ENCODE results near the gene ZFAND3. TPM values are rescaled to one million over a fixed set of nuclear protein-coding genes. Genes with fewer than 3 reads are reported as not detected.
A peak's percentile ranks its signal among the peaks of the same experiment; 100 is the strongest.

Gene ZFAND3
- polyA plus RNA-seq, 3 donors, result 11.5 to 21.1 (median 11.7) TPM

DNA sequence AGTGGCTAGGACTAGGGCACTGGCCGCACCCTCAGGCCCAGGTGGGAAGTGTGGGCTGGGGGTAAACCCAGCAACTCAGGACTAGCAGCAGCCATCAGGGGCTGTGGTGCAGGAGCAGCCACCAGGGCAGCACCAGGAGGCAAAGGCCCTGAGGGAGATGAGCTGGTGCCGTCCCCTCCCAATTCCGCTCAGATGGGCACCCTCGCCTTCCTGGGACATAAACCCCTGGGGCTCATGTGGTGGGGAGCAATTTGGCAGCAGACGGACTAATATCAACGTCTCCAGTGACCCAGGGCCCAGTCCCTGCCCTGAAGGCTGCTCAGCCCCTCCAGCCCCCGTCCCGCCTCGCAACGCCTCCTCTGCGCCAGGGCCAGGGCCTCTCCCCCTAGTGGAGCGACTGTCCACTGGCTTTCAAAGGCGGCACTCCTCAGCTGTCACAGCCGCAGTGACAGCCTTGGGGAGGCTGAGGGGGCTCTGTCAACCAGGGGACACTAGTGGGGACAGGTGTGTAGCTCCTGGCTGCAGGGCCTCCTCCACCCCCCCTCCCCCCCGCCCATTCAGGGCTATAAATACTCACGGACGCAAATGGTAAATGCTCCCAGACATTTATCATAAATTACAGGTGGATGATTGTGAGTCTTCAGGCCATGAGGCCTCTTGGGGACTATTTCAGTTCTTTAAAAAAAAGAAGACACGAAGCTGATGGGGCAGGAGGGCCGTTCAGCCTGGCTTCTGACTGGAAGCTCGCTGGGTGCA is 349.9 kb downstream of the ZFAND3 start:
- H3K4me3 ChIP-seq (replicated peaks in 1 of 3; ENCODE audit: low read depth in 2 of 3, low read length in 3 of 3), result no peak overlapping the region
- no peaks in the 10 kb centered on the region for H3K9me3 Mint-ChIP-seq
- no peak overlapping the region for H3K4me2 ChIP-seq (replicated peaks; ENCODE audit: extremely low read depth, low read length, poor library complexity, severe bottlenecking)
- H3K9ac ChIP-seq (ENCODE audit: insufficient read depth, low read length, poor library complexity, severe bottlenecking), result no peak overlapping the region
- no peaks in the 10 kb centered on the region for H3K9me3 ChIP-seq (replicated peaks in 1 of 2; ENCODE audit: control insufficient read depth in 1 of 2, insufficient read depth in 1 of 2, low read length in 2 of 2)
- no peaks in the 10 kb centered on the region for H3K4me1 ChIP-seq (ENCODE audit: control insufficient read depth in 1 of 2, insufficient read depth in 2 of 2, low read length in 2 of 2)
- H3K36me3 ChIP-seq (replicated peaks in 1 of 2; ENCODE audit: control insufficient read depth in 1 of 2, insufficient read depth in 2 of 2, low read length in 2 of 2), result no peaks in the 10 kb centered on the region
- no peak for TF ChIP-seq CTCF (IDR thresholded peaks at IDR 0.05)
- H3K4me3 Mint-ChIP-seq, result no peak overlapping the region
- peaks cover 0 to 4% (median 0%) of the 10 kb centered on the region in 3 donors for H3K27me3 Mint-ChIP-seq (ENCODE audit: low read depth in 3 of 3)
- H3K4me1 Mint-ChIP-seq, result no peaks in the 10 kb centered on the region
- WGBS (ENCODE audit: insufficient coverage), result 92% methylated on average over 12 of the region's 20 CpGs
- DNase-seq, result no peak
- peak overlapping the region in 1 of 7 donors; percentile 1 for H3K27ac Mint-ChIP-seq
- no peak overlapping the region for H3K27ac ChIP-seq (ENCODE audit: low read depth in 1 of 2, low read length in 2 of 2)
- no peaks in the 10 kb centered on the region for H4K20me1 ChIP-seq (ENCODE audit: insufficient read depth, low read length)
- intact Hi-C loops (cut with micrococcal nuclease), result no loop called here
- H3K36me3 Mint-ChIP-seq, result peaks cover 11 to 13% of the 10 kb centered on the region in 2 donors
- no peak overlapping the region for H2AFZ ChIP-seq (ENCODE audit: insufficient read depth, low read depth, low read length, poor library complexity, severe bottlenecking)
- H3K79me2 ChIP-seq (ENCODE audit: insufficient read depth, low read length), result no peaks in the 10 kb centered on the region
- H3K27me3 ChIP-seq (ENCODE audit: control insufficient read depth in 2 of 2, insufficient read depth in 2 of 2, low read length in 2 of 2), result no peaks in the 10 kb centered on the region

DNA sequence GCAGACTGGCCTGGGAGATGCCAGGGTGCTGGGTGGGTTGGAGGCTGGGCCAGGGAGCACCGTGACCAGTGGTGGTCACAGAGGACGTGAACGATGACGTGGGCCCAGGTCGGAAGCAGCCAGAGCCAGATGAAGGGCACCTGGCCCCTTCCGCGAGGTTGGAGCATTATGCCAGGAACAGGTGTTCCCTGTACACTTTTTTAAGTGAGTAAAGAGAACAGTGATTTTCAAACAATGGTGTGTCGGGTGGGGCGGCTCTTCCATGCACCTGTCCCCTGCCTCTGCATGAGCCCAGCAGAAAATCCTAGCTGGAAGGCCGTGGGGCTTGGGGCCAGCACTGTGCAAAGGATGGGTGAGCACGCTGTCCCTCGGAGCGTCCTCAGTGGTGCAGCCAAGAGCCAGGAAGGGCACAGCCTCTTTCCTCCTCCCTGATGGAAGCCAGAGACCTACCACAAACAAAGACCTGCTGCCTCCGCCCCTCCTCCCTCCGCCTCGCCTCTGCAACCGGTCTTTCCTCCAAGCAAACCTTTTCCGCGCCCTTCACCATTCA is 350.5 kb downstream of the ZFAND3 start:
- Histone ChIP-seq H3K4me3 (replicated peaks in 1 of 3; ENCODE audit: low read depth in 2 of 3, low read length in 3 of 3) (no peak overlapping the region), H3K27me3 (ENCODE audit: control insufficient read depth in 2 of 2, insufficient read depth in 2 of 2, low read length in 2 of 2) (no peaks in the 10 kb centered on the region), H3K4me1 (ENCODE audit: control insufficient read depth in 1 of 2, insufficient read depth in 2 of 2, low read length in 2 of 2) (no peaks in the 10 kb centered on the region), H3K4me2 (replicated peaks; ENCODE audit: extremely low read depth, low read length, poor library complexity, severe bottlenecking) (no peak overlapping the region), H3K27ac (ENCODE audit: low read depth in 1 of 2, low read length in 2 of 2) (no peak overlapping the region), H4K20me1 (ENCODE audit: insufficient read depth, low read length) (no peaks in the 10 kb centered on the region), H3K79me2 (ENCODE audit: insufficient read depth, low read length) (no peaks in the 10 kb centered on the region), H2AFZ (ENCODE audit: insufficient read depth, low read depth, low read length, poor library complexity, severe bottlenecking) (no peak overlapping the region), H3K36me3 (replicated peaks in 1 of 2; ENCODE audit: control insufficient read depth in 1 of 2, insufficient read depth in 2 of 2, low read length in 2 of 2) (no peaks in the 10 kb centered on the region), H3K9me3 (replicated peaks in 1 of 2; ENCODE audit: control insufficient read depth in 1 of 2, insufficient read depth in 1 of 2, low read length in 2 of 2) (no peaks in the 10 kb centered on the region), H3K9ac (ENCODE audit: insufficient read depth, low read length, poor library complexity, severe bottlenecking) (no peak overlapping the region)
- no peaks in the 10 kb centered on the region for H3K4me1 Mint-ChIP-seq
- peaks cover 0 to 5% (median 0%) of the 10 kb centered on the region in 3 donors for H3K27me3 Mint-ChIP-seq (ENCODE audit: low read depth in 3 of 3)
- WGBS (ENCODE audit: insufficient coverage), result 92% methylated on average over 14 of the region's 19 CpGs
- H3K9me3 Mint-ChIP-seq, result no peaks in the 10 kb centered on the region
- H3K4me3 Mint-ChIP-seq, result no peak overlapping the region
- peak overlapping the region in 2 of 7 donors; percentile 1 to 13 for H3K27ac Mint-ChIP-seq
- H3K36me3 Mint-ChIP-seq, result peaks cover 11 to 16% of the 10 kb centered on the region in 2 donors
- DNase-seq, result no peak
- TF ChIP-seq CTCF (IDR thresholded peaks at IDR 0.05), result no peak
- intact Hi-C loops (cut with micrococcal nuclease), result no loop called here

All from CD14-positive monocyte (primary cell).